SK-N-SH (cell line): ENCODE data around the gene MIAT.

ENCODE experiments used
- CHD2 ChIP-seq: fragments of 150-350 bp; IDR thresholded peaks from 2 replicates; pipeline ENCODE4 v1.6.1; 2018; ENCODE audit warnings: low read length; ENCODE audit not compliant: partially characterized antibody
- CTCF ChIP-seq: fragments of 200-600 bp; sonication (generic); IDR thresholded peaks from 2 replicates; pipeline ENCODE4 v1.6.1; 2017; ENCODE audit warnings: antibody characterized with exemption, mild to moderate bottlenecking, moderate library complexity
- EP300 ChIP-seq, 2 experiments: IDR thresholded peaks; 2 replicates each; pipeline versions ENCODE4 v1.4.0 to v1.6.1; 2012; ENCODE audit warnings: borderline replicate concordance in 1 of 2, low read depth in 1 of 2, low read length in 1 of 2
- EZH2phosphoT487 ChIP-seq: fragments of 200-600 bp; sonication (generic); IDR thresholded peaks from 2 replicates; pipeline ENCODE4 v1.6.1; 2017; ENCODE audit warnings: low read depth, mixed run types, mild to moderate bottlenecking, antibody characterized with exemption, moderate library complexity, borderline replicate concordance
- GATA2 ChIP-seq: sonication (generic); formaldehyde crosslinking; IDR thresholded peaks from 2 replicates; pipeline ENCODE4 v1.5.0; 2020; ENCODE audit warnings: mild to moderate bottlenecking, missing genetic modification reagents
- MAX ChIP-seq: IDR thresholded peaks from 2 replicates; pipeline ENCODE4 v1.4.0; 2012; ENCODE audit warnings: low read depth
- RAD21 ChIP-seq: IDR thresholded peaks from 2 replicates; pipeline ENCODE4 v1.6.1; 2012; ENCODE audit warnings: mild to moderate bottlenecking, low read length
- RCOR1 ChIP-seq: fragments of 150-350 bp; IDR thresholded peaks from 2 replicates; pipeline ENCODE4 v1.6.1; 2017; ENCODE audit warnings: antibody characterized with exemption, low read length
- REST ChIP-seq: IDR thresholded peaks from 2 replicates; pipeline ENCODE4 v1.6.1; 2012; ENCODE audit warnings: mild to moderate bottlenecking, low read depth, low read length, moderate library complexity
- TAF1 ChIP-seq: IDR thresholded peaks from 2 replicates; pipeline ENCODE4 v1.6.1; 2012; ENCODE audit warnings: low read depth, mild to moderate bottlenecking, low read length, moderate library complexity, borderline replicate concordance
- USF2 ChIP-seq: fragments of 150-350 bp; IDR thresholded peaks from 2 replicates; pipeline ENCODE4 v1.6.1; 2017; ENCODE audit warnings: antibody characterized with exemption, low read length, low read depth, borderline replicate concordance
- ZBTB33 ChIP-seq: IDR thresholded peaks from 2 replicates; pipeline ENCODE4 v1.4.0; 2012; ENCODE audit warnings: low read depth, borderline replicate concordance

GRCh38 chr22:26674211-26675190 is 17.1 kb downstream of the MIAT start:
- TF ChIP-seq REST, result no peak
- no peak for TF ChIP-seq TAF1
- no peak for TF ChIP-seq CTCF
- TF ChIP-seq ZBTB33, result no peak
- TF ChIP-seq MAX, result no peak
- no peak for TF ChIP-seq GATA2 (CRISPR knock-in tag)
- TF ChIP-seq CHD2, result no peak
- no peak for TF ChIP-seq EZH2phosphoT487
- no peak for TF ChIP-seq RCOR1
- TF ChIP-seq RAD21, result no peak
- TF ChIP-seq USF2, result no peak
- no peak for TF ChIP-seq EP300 (IDR thresholded peaks at IDR 0.05; ENCODE audit: borderline replicate concordance in 1 of 2, low read depth in 1 of 2, low read length in 1 of 2)
